SK-N-MC (cell line): Measurements from ENCODE around the gene C1orf115.
"Not testable (repeated sequence)": the region's sequence is repeated elsewhere in the genome, so short reads cannot be mapped to it uniquely, and the experiment has no call there.

Experiments used
- DNase-seq: peaks from one replicate; pipeline ENCODE4 v3.0.0-alpha.2; 2011; ENCODE audit warnings: low read depth, low spot score
- H3K27ac ChIP-seq: fragments of 200-600 bp; sonication (generic); 2 replicates; pipeline ENCODE4 v1.5.1; 2016; ENCODE audit warnings: mixed run types
- H3K36me3 ChIP-seq: fragments of 200-600 bp; sonication (generic); 2 replicates; pipeline ENCODE4 v1.6.1; 2017; ENCODE audit warnings: antibody characterized with exemption, low read length, mixed read lengths; ENCODE audit not compliant: insufficient read depth
- H3K4me3 ChIP-seq: fragments of 200-600 bp; sonication (generic); 2 replicates; pipeline ENCODE4 v1.5.1; 2016
- H3K9ac ChIP-seq: fragments of 200-600 bp; sonication (generic); 2 replicates; pipeline ENCODE4 v1.8.0; 2017; ENCODE audit warnings: mixed run types, mixed read lengths; ENCODE audit not compliant: insufficient read length
- H3K9me3 ChIP-seq: fragments of 200-600 bp; sonication (generic); 2 replicates; pipeline ENCODE4 v1.6.1; 2017; ENCODE audit warnings: low read depth, mild to moderate bottlenecking, antibody characterized with exemption, low read length, moderate library complexity, mixed read lengths
- EZH2 ChIP-seq: fragments of 200-600 bp; sonication (generic); IDR thresholded peaks from one replicate; pipeline ENCODE4 v1.6.1; 2017; ENCODE audit warnings: antibody characterized with exemption
- FOXP2 ChIP-seq: optimal IDR thresholded peaks from 2 replicates; pipeline ENCODE3; 2011; ENCODE audit warnings: mild to moderate bottlenecking, moderate library complexity; ENCODE audit not compliant: insufficient read depth; ENCODE audit errors: extremely low read length, control extremely low read depth
- POLR2AphosphoS5 ChIP-seq: IDR thresholded peaks from 2 replicates; pipeline ENCODE4 v1.6.1; 2012; ENCODE audit warnings: mild to moderate bottlenecking, low read depth, low read length, borderline replicate concordance

C1orf115 gene

GRCh38 chr1:220726634-220727033, 36.5 kb downstream of the C1orf115 start:
- Histone ChIP-seq H3K9me3 (no peaks in the 10 kb centered on the region), H3K9ac (no peak overlapping the region), H3K36me3 (no peaks in the 10 kb centered on the region), H3K27ac (no peak overlapping the region), H3K4me3 (no peak overlapping the region)
- no peak for DNase-seq
- TF ChIP-seq FOXP2 (no peak), POLR2AphosphoS5 (no peak), EZH2 (no peak)

GRCh38 chr1:220727519-220727918, 37.4 kb downstream of the C1orf115 start:
- Histone ChIP-seq H3K9me3 (no peaks in the 10 kb centered on the region), H3K36me3 (no peaks in the 10 kb centered on the region), H3K4me3 (no peak overlapping the region), H3K9ac (no peak overlapping the region), H3K27ac (no peak overlapping the region)
- TF ChIP-seq EZH2 (no peak), POLR2AphosphoS5 (no peak), FOXP2 (no peak)
- no peak for DNase-seq

DNA sequence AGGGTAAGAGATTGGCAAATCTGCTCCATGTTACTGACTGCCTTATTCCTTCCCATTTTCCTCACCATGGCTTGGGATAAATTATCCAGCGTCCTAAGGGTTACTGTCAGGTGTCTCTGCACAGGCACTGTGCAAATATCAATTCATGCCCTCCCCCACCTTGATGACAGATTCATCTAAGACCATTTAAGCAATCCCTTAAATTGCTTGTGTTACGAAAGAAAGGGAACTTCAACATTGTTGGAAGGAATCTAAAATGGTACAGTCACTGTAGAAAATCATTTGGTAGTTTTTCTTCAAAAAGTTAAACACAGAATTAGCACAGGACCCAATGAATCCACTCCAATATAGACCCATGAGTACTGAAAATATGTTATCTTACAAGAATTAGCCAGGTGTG, 40.3 kb downstream of the C1orf115 start:
- H3K27ac ChIP-seq: no peak overlapping the region
- H3K4me3 ChIP-seq: no peak overlapping the region
- no peaks in the 10 kb centered on the region for H3K9me3 ChIP-seq
- no peaks in the 10 kb centered on the region for H3K36me3 ChIP-seq
- TF ChIP-seq FOXP2: no peak
- TF ChIP-seq EZH2: no peak
- TF ChIP-seq POLR2AphosphoS5: no peak
- no peak for DNase-seq
- H3K9ac ChIP-seq: no peak overlapping the region

- no peak overlapping the region for H3K9ac ChIP-seq
- no peak for DNase-seq
- no peak for TF ChIP-seq FOXP2
- no peak for TF ChIP-seq POLR2AphosphoS5
- TF ChIP-seq EZH2: no peak
- no peak overlapping the region for H3K27ac ChIP-seq
- no peaks in the 10 kb centered on the region for H3K9me3 ChIP-seq
- H3K4me3 ChIP-seq: no peak overlapping the region
- H3K36me3 ChIP-seq: no peaks in the 10 kb centered on the region
Measured at GRCh38 chr1:220732137-220732536, 42.0 kb downstream of the C1orf115 start.

DNA sequence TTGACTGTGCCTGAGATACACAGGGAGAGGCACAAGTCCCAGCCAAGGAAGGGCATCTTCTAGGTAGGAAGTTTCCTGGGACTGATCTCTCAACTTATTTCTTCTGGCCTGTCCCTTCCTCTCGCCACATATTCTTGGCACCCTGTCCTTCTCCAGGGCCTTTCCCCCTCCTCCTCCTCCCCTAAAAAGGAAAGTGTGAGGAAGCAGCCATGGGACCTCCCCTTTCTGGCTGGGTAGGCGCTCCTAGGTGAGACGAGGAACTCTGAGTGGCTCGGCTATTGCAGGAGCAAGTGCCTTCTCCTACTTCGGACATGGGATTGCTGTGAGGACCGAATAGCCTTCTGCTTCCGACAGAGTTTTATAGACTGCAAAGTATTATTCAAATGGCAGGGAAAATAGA, 42.5 kb downstream of the C1orf115 start:
- DNase-seq: no peak
- H3K9ac ChIP-seq: no peak overlapping the region
- TF ChIP-seq FOXP2 (no peak), POLR2AphosphoS5 (no peak), EZH2 (no peak)
- H3K4me3 ChIP-seq: peak overlapping the region; percentile 44
- H3K36me3 ChIP-seq: no peaks in the 10 kb centered on the region
- no peaks in the 10 kb centered on the region for H3K9me3 ChIP-seq
- no peak overlapping the region for H3K27ac ChIP-seq

DNA sequence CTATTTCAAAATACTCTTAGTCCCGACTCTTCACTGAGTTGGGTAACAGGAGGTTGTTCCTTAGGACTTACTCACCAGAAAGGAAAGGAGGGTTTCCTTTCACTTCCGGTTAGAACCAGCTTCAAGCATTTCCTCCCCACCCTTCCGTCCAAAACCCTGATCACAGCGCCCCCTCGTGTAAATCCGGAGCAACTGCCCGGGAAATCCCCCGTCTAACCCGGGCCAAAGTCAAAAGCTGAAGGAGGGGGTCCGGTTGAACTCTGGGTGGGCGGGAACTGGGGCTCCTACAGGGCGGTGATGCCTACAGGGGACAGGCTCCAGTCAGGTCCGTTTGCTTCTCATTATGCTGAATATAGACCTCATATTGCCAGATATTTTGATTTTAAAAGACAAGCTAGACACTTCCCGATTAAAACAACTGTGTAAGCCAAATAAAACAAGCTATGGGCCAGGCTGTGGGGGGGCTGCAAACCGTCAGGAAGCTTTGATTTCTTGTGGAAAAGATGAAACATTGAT, 43.0 kb downstream of the C1orf115 start:
- TF ChIP-seq POLR2AphosphoS5: no peak
- no peak for TF ChIP-seq FOXP2
- no peak for TF ChIP-seq EZH2
- H3K27ac ChIP-seq: no peak overlapping the region
- peak overlapping the region; percentile 44 for H3K4me3 ChIP-seq
- H3K9me3 ChIP-seq: no peaks in the 10 kb centered on the region
- H3K36me3 ChIP-seq: no peaks in the 10 kb centered on the region
- peak overlapping the region; percentile 3 for H3K9ac ChIP-seq
- DNase-seq: peak; percentile 52

- Histone ChIP-seq H3K36me3 (no peaks in the 10 kb centered on the region), H3K9me3 (no peaks in the 10 kb centered on the region), H3K9ac (no peak overlapping the region), H3K27ac (no peak overlapping the region), H3K4me3 (no peak overlapping the region)
- no peak for DNase-seq
- no peak for TF ChIP-seq POLR2AphosphoS5
- no peak for TF ChIP-seq EZH2
- no peak for TF ChIP-seq FOXP2
Measured at GRCh38 chr1:220734571-220735326, 44.6 kb downstream of the C1orf115 start.

- DNase-seq, H3K9me3 ChIP-seq, H3K27ac ChIP-seq, H3K36me3 ChIP-seq, H3K9ac ChIP-seq, H3K4me3 ChIP-seq: not testable (repeated sequence)
Measured at GRCh38 chr1:220736283-220736682, 46.1 kb downstream of the C1orf115 start.

GRCh38 chr1:220741349-220741748, 51.2 kb downstream of the C1orf115 start:
- DNase-seq: no peak
- Histone ChIP-seq H3K36me3 (no peaks in the 10 kb centered on the region), H3K4me3 (no peak overlapping the region), H3K9me3 (no peaks in the 10 kb centered on the region), H3K27ac (no peak overlapping the region), H3K9ac (no peak overlapping the region)
- TF ChIP-seq POLR2AphosphoS5 (no peak), EZH2 (no peak), FOXP2 (no peak)
